Measurements from ENCODE around the gene ALDH1L1.

ALDH1L1 gene

GRCh38 chr3:126149960-126150515 is 30.3 kb downstream of the ALDH1L1 start:
- H4K20me1 ChIP-seq = no peaks in the 10 kb centered on the region
- no peak overlapping the region for H3K27ac ChIP-seq
- no peaks in the 10 kb centered on the region for H3K9me3 ChIP-seq
- H3K36me3 ChIP-seq = no peaks in the 10 kb centered on the region
- H3K9ac ChIP-seq = no peak overlapping the region
- H3K4me1 ChIP-seq = no peaks in the 10 kb centered on the region
- H3K27me3 ChIP-seq = no peaks in the 10 kb centered on the region
- H3K4me2 ChIP-seq = no peak overlapping the region
- no peak for TF ChIP-seq Cebpa-rat (IDR thresholded peaks at IDR 0.05)
- no peak overlapping the region for H3K4me3 ChIP-seq

DNA sequence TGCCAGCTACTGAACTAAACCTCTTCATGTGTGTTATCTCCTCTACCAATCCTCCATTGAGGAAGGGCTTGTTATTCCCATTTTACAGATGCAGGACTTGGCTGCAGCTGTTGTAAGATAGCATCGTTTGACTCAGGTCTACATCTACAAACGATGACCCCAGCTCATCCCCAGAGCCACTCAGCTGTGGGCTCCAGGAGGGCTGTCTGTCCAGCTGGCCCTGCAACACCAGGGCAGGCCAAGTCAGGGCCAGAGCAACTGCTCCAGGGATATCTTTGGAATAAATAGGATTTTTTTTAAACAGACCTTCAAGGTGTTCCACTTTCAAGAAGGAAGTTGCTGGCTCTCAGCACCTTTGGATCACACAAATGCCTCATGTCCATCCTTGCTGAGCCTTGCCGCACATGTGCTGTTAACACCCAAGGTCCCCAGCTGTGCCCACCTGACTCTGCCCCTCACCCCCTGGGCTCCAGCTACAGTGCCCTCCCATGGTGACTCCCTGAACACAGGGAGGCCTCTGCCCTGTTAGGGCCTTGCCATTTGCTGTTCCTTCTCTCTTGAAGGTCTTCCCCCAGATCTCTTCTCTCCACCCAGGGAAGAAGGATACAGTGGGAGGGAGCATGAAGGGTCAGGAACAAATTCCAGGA is 31.0 kb downstream of the ALDH1L1 start:
- Histone ChIP-seq H3K27ac (no peak overlapping the region), H4K20me1 (no peaks in the 10 kb centered on the region), H3K36me3 (no peaks in the 10 kb centered on the region), H3K4me2 (no peak overlapping the region), H3K27me3 (no peaks in the 10 kb centered on the region), H3K9ac (no peak overlapping the region), H3K9me3 (no peaks in the 10 kb centered on the region), H3K4me3 (no peak overlapping the region), H3K4me1 (no peaks in the 10 kb centered on the region)
- TF ChIP-seq Cebpa-rat (IDR thresholded peaks at IDR 0.05) = no peak

GRCh38 chr3:126147932-126148683 is 32.3 kb downstream of the ALDH1L1 start:
- Histone ChIP-seq H3K27ac (no peak overlapping the region), H3K9ac (no peak overlapping the region), H3K9me3 (no peaks in the 10 kb centered on the region), H4K20me1 (no peaks in the 10 kb centered on the region), H3K4me1 (no peaks in the 10 kb centered on the region), H3K27me3 (no peaks in the 10 kb centered on the region), H3K36me3 (no peaks in the 10 kb centered on the region), H3K4me2 (no peak overlapping the region), H3K4me3 (no peak overlapping the region)
- no peak for TF ChIP-seq Cebpa-rat (IDR thresholded peaks at IDR 0.05)

DNA sequence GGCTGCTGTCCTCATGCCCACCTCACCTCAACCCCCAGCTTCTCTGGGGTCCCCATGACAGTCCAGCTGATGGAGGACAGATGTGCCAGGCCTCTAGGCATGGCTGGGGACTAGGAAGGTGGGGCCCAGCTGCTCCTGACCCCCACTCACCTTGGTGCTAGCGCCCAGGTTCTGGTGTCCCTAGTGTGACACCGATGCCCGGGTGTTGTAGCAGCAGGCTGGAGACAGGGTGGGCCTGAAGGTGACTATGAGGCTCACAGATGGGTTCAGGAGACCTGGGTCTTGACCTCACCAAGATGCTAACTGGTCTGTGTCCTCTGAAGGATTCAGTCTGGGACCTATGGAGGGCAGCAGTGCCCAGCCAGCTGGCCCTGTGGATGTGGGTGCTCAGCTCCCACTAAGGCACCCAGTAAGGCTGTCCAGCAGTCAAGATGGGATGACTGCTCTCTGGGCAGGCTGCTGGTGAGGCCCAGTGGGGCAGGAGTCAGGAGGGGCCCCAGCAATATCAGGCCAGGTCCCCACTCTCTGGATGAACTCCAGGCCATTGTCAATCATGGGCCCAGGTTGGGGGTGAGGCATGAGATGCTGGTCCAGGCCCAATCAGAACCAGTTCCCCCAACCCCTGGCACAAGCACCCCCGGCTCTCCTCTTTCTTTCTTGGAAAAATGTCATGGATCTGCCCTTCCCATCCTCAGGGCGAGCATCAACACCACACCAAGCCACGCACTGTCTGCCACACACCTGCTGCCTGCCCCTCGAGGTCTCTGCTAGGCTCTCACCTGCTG is 33.0 kb downstream of the ALDH1L1 start:
- Histone ChIP-seq H4K20me1 (no peaks in the 10 kb centered on the region), H3K4me2 (no peak overlapping the region), H3K4me3 (no peak overlapping the region), H3K9ac (no peak overlapping the region), H3K9me3 (no peaks in the 10 kb centered on the region), H3K27ac (no peak overlapping the region), H3K27me3 (no peaks in the 10 kb centered on the region), H3K36me3 (no peaks in the 10 kb centered on the region), H3K4me1 (no peaks in the 10 kb centered on the region)
- TF ChIP-seq Cebpa-rat (IDR thresholded peaks at IDR 0.05) = no peak

GRCh38 chr3:126146525-126147146 is 33.8 kb downstream of the ALDH1L1 start:
- no peaks in the 10 kb centered on the region for H3K9me3 ChIP-seq
- no peak overlapping the region for H3K27ac ChIP-seq
- no peak overlapping the region for H3K9ac ChIP-seq
- no peaks in the 10 kb centered on the region for H3K36me3 ChIP-seq
- H3K4me3 ChIP-seq = no peak overlapping the region
- no peaks in the 10 kb centered on the region for H4K20me1 ChIP-seq
- TF ChIP-seq Cebpa-rat (IDR thresholded peaks at IDR 0.05) = no peak
- no peaks in the 10 kb centered on the region for H3K27me3 ChIP-seq
- H3K4me1 ChIP-seq = no peaks in the 10 kb centered on the region
- no peak overlapping the region for H3K4me2 ChIP-seq

GRCh38 chr3:126146034-126146433 is 34.4 kb downstream of the ALDH1L1 start:
- Histone ChIP-seq H4K20me1 (no peaks in the 10 kb centered on the region), H3K27me3 (no peaks in the 10 kb centered on the region)
- no peak for TF ChIP-seq Cebpa-rat (IDR thresholded peaks at IDR 0.05)

GRCh38 chr3:126142652-126143051 is 37.7 kb downstream of the ALDH1L1 start:
- Histone ChIP-seq H3K27ac (no peak overlapping the region), H3K4me1 (no peaks in the 10 kb centered on the region), H3K27me3 (no peaks in the 10 kb centered on the region), H3K4me3 (no peak overlapping the region), H3K9ac (no peak overlapping the region), H4K20me1 (no peaks in the 10 kb centered on the region), H3K4me2 (no peak overlapping the region), H3K9me3 (no peaks in the 10 kb centered on the region), H3K36me3 (no peaks in the 10 kb centered on the region)
- no peak for TF ChIP-seq Cebpa-rat (IDR thresholded peaks at IDR 0.05)

More at GRCh38 chr3:126146034-126146433, 34.4 kb downstream of the ALDH1L1 start:
- H3K27ac ChIP-seq = no peak overlapping the region
- no peak overlapping the region for H3K4me3 ChIP-seq
- no peaks in the 10 kb centered on the region for H3K4me1 ChIP-seq
- H3K36me3 ChIP-seq = no peaks in the 10 kb centered on the region
- no peaks in the 10 kb centered on the region for H3K9me3 ChIP-seq
- H3K9ac ChIP-seq = no peak overlapping the region
- H3K4me2 ChIP-seq = no peak overlapping the region

DNA sequence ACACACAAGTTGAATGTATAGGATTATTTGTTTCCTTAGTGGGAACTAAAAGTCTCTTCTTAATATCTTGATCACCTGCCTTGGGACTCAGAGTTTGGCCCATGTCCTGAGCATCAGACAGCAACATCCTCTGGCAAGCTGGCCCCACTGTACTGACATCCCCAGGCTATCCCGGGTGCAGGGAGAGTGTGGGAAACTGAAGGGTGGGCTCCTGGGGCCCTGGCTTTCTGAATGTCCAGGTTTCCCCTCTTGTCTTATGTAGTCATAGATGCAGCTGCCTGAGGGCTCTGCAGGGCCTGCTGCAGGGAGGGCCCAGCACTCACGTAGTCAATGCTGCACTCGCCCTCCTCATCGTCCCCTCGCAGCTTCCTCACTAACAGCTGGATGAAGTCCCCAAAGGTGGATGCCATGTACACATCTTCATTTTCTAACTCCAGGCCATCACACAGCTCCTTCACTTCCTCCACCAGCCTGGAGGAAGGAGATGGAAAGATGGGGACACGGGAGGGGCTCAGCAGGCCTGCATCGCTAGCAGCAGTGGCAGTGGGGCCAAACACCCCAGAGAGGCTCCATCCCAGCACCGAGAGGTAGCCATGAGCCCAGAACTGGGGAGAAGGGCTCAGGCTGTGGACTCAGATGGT is 42.8 kb downstream of the ALDH1L1 start:
- Histone ChIP-seq H3K9ac (no peak overlapping the region), H3K36me3 (no peaks in the 10 kb centered on the region), H3K4me3 (no peak overlapping the region), H3K4me1 (no peaks in the 10 kb centered on the region), H3K27ac (no peak overlapping the region), H4K20me1 (no peaks in the 10 kb centered on the region), H3K9me3 (no peaks in the 10 kb centered on the region), H3K4me2 (no peak overlapping the region), H3K27me3 (no peaks in the 10 kb centered on the region)
- TF ChIP-seq Cebpa-rat (IDR thresholded peaks at IDR 0.05) = no peak
